Activated CD4-positive, CD25-positive, alpha-beta regulatory T cell treated with anti-CD3 and anti-CD28 coated beads, Interleukin-2, amount 50 U/mL, for 24 hours (primary cell): Measurements from ENCODE around the gene KRT38.

ENCODE experiments used
- ATAC-seq, 2 donors: fragments of 150-1000 bp; cut with Tn5 transposase; one replicate each; pipeline ENCODE4 v1.10.0; 2021; ENCODE audit warnings: mild to moderate bottlenecking in 1 of 2, moderate library complexity in 1 of 2

KRT38 gene

GRCh38 chr17:41440531-41441033, at the start of gene KRT38:
Gene KRT38 (minus strand): TSS chr17:41440983. CDS start chr17:41440921, 62 bp downstream.
- no peak for ATAC-seq

GRCh38 chr17:41489531-41489930, 48.7 kb upstream of the KRT38 start, which contains the start of gene KRT36:
Gene KRT36 (minus strand): TSS chr17:41489910. CDS start chr17:41489864, 46 bp downstream.
- ATAC-seq: no peak

GRCh38 chr17:41486809-41487530, 46.2 kb upstream of the KRT38 start:
- ATAC-seq: no peak

GRCh38 chr17:41486316-41486715, 45.5 kb upstream of the KRT38 start:
- no peak for ATAC-seq

GRCh38 chr17:41484920-41485904, 44.4 kb upstream of the KRT38 start:
- ATAC-seq: no peak

- no peak for ATAC-seq
Measured at GRCh38 chr17:41483991-41484826, 43.4 kb upstream of the KRT38 start.

GRCh38 chr17:41483531-41483930, 42.7 kb upstream of the KRT38 start:
- no peak for ATAC-seq

- no peak for ATAC-seq
Measured at GRCh38 chr17:41481036-41481435, 40.3 kb upstream of the KRT38 start, which contains the start of gene KRT35. Gene KRT35 (minus strand): TSS chr17:41481151. CDS start chr17:41481097, 54 bp downstream.

- ATAC-seq: no peak
Measured at GRCh38 chr17:41480581-41480980, 39.8 kb upstream of the KRT38 start.

- ATAC-seq: no peak
Measured at GRCh38 chr17:41480136-41480535, 39.4 kb upstream of the KRT38 start.

GRCh38 chr17:41478237-41478636, 37.5 kb upstream of the KRT38 start:
- no peak for ATAC-seq

- ATAC-seq: no peak
Measured at GRCh38 chr17:41476866-41477815, 36.4 kb upstream of the KRT38 start.

- ATAC-seq: no peak
Measured at GRCh38 chr17:41475421-41475820, 34.6 kb upstream of the KRT38 start.

GRCh38 chr17:41474863-41475262, 34.1 kb upstream of the KRT38 start:
- ATAC-seq: no peak

- ATAC-seq: no peak
Measured at GRCh38 chr17:41468346-41468745, 27.6 kb upstream of the KRT38 start.

GRCh38 chr17:41467561-41467960, 26.8 kb upstream of the KRT38 start:
- ATAC-seq: no peak

- ATAC-seq: no peak
Measured at GRCh38 chr17:41466988-41467387, 26.2 kb upstream of the KRT38 start, which contains the start of gene KRT32. Gene KRT32 (minus strand): TSS chr17:41467386. CDS start chr17:41467325, 61 bp downstream.

- ATAC-seq: no peak
Measured at GRCh38 chr17:41464682-41465081, 23.9 kb upstream of the KRT38 start.

- no peak for ATAC-seq
Measured at GRCh38 chr17:41464173-41464572, 23.4 kb upstream of the KRT38 start.

- ATAC-seq: no peak
Measured at GRCh38 chr17:41463746-41464145, 23.0 kb upstream of the KRT38 start.

- no peak for ATAC-seq
Measured at GRCh38 chr17:41462705-41463104, 21.9 kb upstream of the KRT38 start.
